Neural cell (in vitro differentiated cells): ENCODE results near the gene RGS19. TPM values are rescaled to one million over a fixed set of nuclear protein-coding genes. Genes with fewer than 3 reads are reported as not detected.
A peak's percentile ranks its signal among the peaks of the same experiment; 100 is the strongest.

Experiments
- H2AFZ ChIP-seq: fragments of 200-600, 300-800 bp; sonication (generic), shearing (Covaris generic); 2 replicates; pipeline ENCODE4 v1.6.0; 2014; ENCODE audit warnings: low read depth, mild to moderate bottlenecking, antibody characterized with exemption, low read length, moderate library complexity
- H3F3A ChIP-seq: fragments of 200-600 bp; shearing (Covaris generic); 2 replicates; pipeline ENCODE4 v1.6.1; 2016; ENCODE audit warnings: mild to moderate bottlenecking, moderate library complexity, mixed read lengths, antibody characterized with exemption, low read length; ENCODE audit not compliant: insufficient read depth, poor library complexity, severe bottlenecking
- H3K27ac ChIP-seq: fragments of 200-600, 300-800 bp; sonication (generic), shearing (Covaris generic); 2 replicates; pipeline ENCODE4 v1.5.1; 2014; ENCODE audit warnings: mild to moderate bottlenecking, low read length, moderate library complexity
- H3K27me3 ChIP-seq: fragments of 300-800, 200-600 bp; sonication (generic), shearing (Covaris generic); 2 replicates; pipeline ENCODE4 v1.6.0; 2014; ENCODE audit warnings: mild to moderate bottlenecking, low read depth, low read length, moderate library complexity; ENCODE audit not compliant: insufficient read depth
- H3K36me3 ChIP-seq: fragments of 300-800, 200-600 bp; sonication (generic), shearing (Covaris generic); 2 replicates; pipeline ENCODE4 v1.5.1; 2014; ENCODE audit warnings: mild to moderate bottlenecking, antibody characterized with exemption, low read length, moderate library complexity; ENCODE audit not compliant: insufficient read depth
- H3K4me2 ChIP-seq: fragments of 300-800, 200-600 bp; sonication (generic), shearing (Covaris generic); 2 replicates; pipeline ENCODE4 v1.6.0; 2014; ENCODE audit warnings: mild to moderate bottlenecking, low read length
- H3K4me3 ChIP-seq: fragments of 300-800, 200-600 bp; sonication (generic), shearing (Covaris generic); 2 replicates; pipeline ENCODE4 v1.5.1; 2014; ENCODE audit warnings: mild to moderate bottlenecking, low read length, moderate library complexity
- H3K79me2 ChIP-seq: fragments of 200-600 bp; shearing (Covaris generic); replicated peaks from 2 replicates; pipeline ENCODE4 v1.6.0; 2014; ENCODE audit warnings: mild to moderate bottlenecking, low read length, moderate library complexity; ENCODE audit not compliant: insufficient read depth
- H3K9ac ChIP-seq: fragments of 300-800, 200-600 bp; sonication (generic), shearing (Covaris generic); 2 replicates; pipeline ENCODE4 v1.6.1; 2016; ENCODE audit warnings: mild to moderate bottlenecking, low read length, mixed read lengths
- H3K9me2 ChIP-seq: fragments of 200-600 bp; shearing (Covaris generic); 2 replicates; pipeline ENCODE4 v1.6.1; 2016; ENCODE audit warnings: mild to moderate bottlenecking, low read length, mixed read lengths; ENCODE audit not compliant: insufficient read depth
- H3K9me3 ChIP-seq: fragments of 200-600, 300-800 bp; sonication (generic), shearing (Covaris generic); 2 replicates; pipeline ENCODE4 v1.6.1; 2016; ENCODE audit warnings: mild to moderate bottlenecking, mixed run types, low read length, moderate library complexity, mixed read lengths
- H4K20me1 ChIP-seq: fragments of 200-600 bp; shearing (Covaris generic); 2 replicates; pipeline ENCODE4 v1.6.1; 2016; ENCODE audit warnings: mild to moderate bottlenecking, mixed run types; ENCODE audit not compliant: insufficient read depth
- CTCF ChIP-seq: fragments of 450-650 bp; IDR thresholded peaks from 2 replicates; pipeline ENCODE4 v1.5.1; 2014; ENCODE audit warnings: antibody characterized with exemption, mild to moderate bottlenecking, moderate library complexity; ENCODE audit not compliant: poor library complexity, severe bottlenecking
- EP300 ChIP-seq: fragments of 450-650 bp; conservative IDR thresholded peaks from 2 replicates; pipeline ENCODE4 v1.6.1; 2014; ENCODE audit warnings: antibody characterized with exemption, mild to moderate bottlenecking, moderate library complexity; ENCODE audit not compliant: poor library complexity, severe bottlenecking
- EZH2 ChIP-seq: fragments of 200-600, 300-800 bp; shearing (Covaris generic), sonication (generic); IDR thresholded peaks from 2 replicates; pipeline ENCODE4 v1.6.1; 2014; ENCODE audit warnings: antibody characterized with exemption, low read length, borderline replicate concordance, mild to moderate bottlenecking; ENCODE audit not compliant: insufficient read depth, poor library complexity, severe bottlenecking
- MXI1 ChIP-seq: fragments of 450-650 bp; conservative IDR thresholded peaks from 2 replicates; pipeline ENCODE4 v1.6.1; 2014; ENCODE audit warnings: antibody characterized with exemption, mild to moderate bottlenecking; ENCODE audit not compliant: poor library complexity, severe bottlenecking
- POLR2AphosphoS5 ChIP-seq: IDR thresholded peaks from 2 replicates; pipeline ENCODE4 v1.6.1; 2012
- RAD21 ChIP-seq: fragments of 450-650 bp; conservative IDR thresholded peaks from 2 replicates; pipeline ENCODE4 v1.6.1; 2014; ENCODE audit warnings: antibody characterized with exemption, mild to moderate bottlenecking, moderate library complexity
- REST ChIP-seq: IDR thresholded peaks from 2 replicates; pipeline ENCODE4 v1.6.1; 2012; ENCODE audit warnings: borderline replicate concordance
- SMC3 ChIP-seq: fragments of 450-650 bp; conservative IDR thresholded peaks from 2 replicates; pipeline ENCODE4 v1.6.1; 2014; ENCODE audit warnings: antibody characterized with exemption, mild to moderate bottlenecking, moderate library complexity; ENCODE audit not compliant: poor library complexity
- TAF1 ChIP-seq: IDR thresholded peaks from 2 replicates; pipeline ENCODE4 v1.6.1; 2012; ENCODE audit warnings: low read depth
- polyA plus RNA-seq: library from polyadenylated mRNA; depleted of rRNA; stranded (reverse); fragments of >200 nt; gene quantifications from 2 replicates; pipeline ENCODE4 v1.2.3, GENCODE V29; 2014

Gene RGS19
- polyA plus RNA-seq, 1 donor from 2014 or later: 3.4 TPM

GRCh38 chr20:64080013-64080812, 895 bp upstream of the RGS19 start, which contains the start of gene OPRL1:
OPRL1 (plus strand) TSS chr20:64080082; CDS start chr20:64092721, 12,639 bp downstream.
- Histone ChIP-seq H3K9ac (peak within 1 kb of the TSS; percentile 60), H3K27me3 (peaks cover 21% of the 10 kb centered on the region), H3K4me2 (peak within 1 kb of the TSS; percentile 35)

GRCh38 chr20:64078934-64079272, 415 bp downstream of the RGS19 start:
- H3K9me2 ChIP-seq: no peaks in the 10 kb centered on the region
- no peaks in the 10 kb centered on the region for H3F3A ChIP-seq
- no peaks in the 10 kb centered on the region for H4K20me1 ChIP-seq
- no peak for TF ChIP-seq TAF1
- no peak for TF ChIP-seq MXI1
- TF ChIP-seq CTCF: no peak
- no peak for TF ChIP-seq EP300
- no peak for TF ChIP-seq REST
- no peak for TF ChIP-seq RAD21
- TF ChIP-seq POLR2AphosphoS5: no peak
- TF ChIP-seq EZH2: no peak
- TF ChIP-seq SMC3: no peak
- H3K27ac ChIP-seq: no peak overlapping the region
- no peaks in the 10 kb centered on the region for H3K36me3 ChIP-seq
- no peak overlapping the region for H2AFZ ChIP-seq
- peak overlapping the region; percentile 60 for H3K9ac ChIP-seq
- no peaks in the 10 kb centered on the region for H3K79me2 ChIP-seq
- peaks cover 10% of the 10 kb centered on the region for H3K27me3 ChIP-seq
- peak overlapping the region; percentile 70 for H3K4me3 ChIP-seq
- H3K9me3 ChIP-seq: no peaks in the 10 kb centered on the region
- peak overlapping the region; percentile 35 for H3K4me2 ChIP-seq

More at GRCh38 chr20:64080013-64080812, 895 bp upstream of the RGS19 start, which contains the start of gene OPRL1:
- no peak within 1 kb of the TSS for H2AFZ ChIP-seq
- no peak within 1 kb of the TSS for H3K27ac ChIP-seq
- no peaks in the 10 kb centered on the region for H3K36me3 ChIP-seq
- H3K4me3 ChIP-seq: peak within 1 kb of the TSS; percentile 70
- H4K20me1 ChIP-seq: no peaks in the 10 kb centered on the region
- no peaks in the 10 kb centered on the region for H3K79me2 ChIP-seq
- H3K9me3 ChIP-seq: no peaks in the 10 kb centered on the region
- H3K9me2 ChIP-seq: no peaks in the 10 kb centered on the region
- no peaks in the 10 kb centered on the region for H3F3A ChIP-seq
- TF ChIP-seq SMC3 (no peak), TAF1 (no peak)
